Stimulated activated CD8-positive, alpha-beta memory T cell treated with anti-CD3 and anti-CD28 coated beads, Interleukin-15, amount 100 ng/mL, for 1 hour (primary cell): ENCODE measurements around the gene ST7.

Experiments
- DNase-seq: peaks from one replicate; pipeline ENCODE4 v3.0.0-alpha.2; 2020; ENCODE audit warnings: low read depth

ST7 gene

DNA sequence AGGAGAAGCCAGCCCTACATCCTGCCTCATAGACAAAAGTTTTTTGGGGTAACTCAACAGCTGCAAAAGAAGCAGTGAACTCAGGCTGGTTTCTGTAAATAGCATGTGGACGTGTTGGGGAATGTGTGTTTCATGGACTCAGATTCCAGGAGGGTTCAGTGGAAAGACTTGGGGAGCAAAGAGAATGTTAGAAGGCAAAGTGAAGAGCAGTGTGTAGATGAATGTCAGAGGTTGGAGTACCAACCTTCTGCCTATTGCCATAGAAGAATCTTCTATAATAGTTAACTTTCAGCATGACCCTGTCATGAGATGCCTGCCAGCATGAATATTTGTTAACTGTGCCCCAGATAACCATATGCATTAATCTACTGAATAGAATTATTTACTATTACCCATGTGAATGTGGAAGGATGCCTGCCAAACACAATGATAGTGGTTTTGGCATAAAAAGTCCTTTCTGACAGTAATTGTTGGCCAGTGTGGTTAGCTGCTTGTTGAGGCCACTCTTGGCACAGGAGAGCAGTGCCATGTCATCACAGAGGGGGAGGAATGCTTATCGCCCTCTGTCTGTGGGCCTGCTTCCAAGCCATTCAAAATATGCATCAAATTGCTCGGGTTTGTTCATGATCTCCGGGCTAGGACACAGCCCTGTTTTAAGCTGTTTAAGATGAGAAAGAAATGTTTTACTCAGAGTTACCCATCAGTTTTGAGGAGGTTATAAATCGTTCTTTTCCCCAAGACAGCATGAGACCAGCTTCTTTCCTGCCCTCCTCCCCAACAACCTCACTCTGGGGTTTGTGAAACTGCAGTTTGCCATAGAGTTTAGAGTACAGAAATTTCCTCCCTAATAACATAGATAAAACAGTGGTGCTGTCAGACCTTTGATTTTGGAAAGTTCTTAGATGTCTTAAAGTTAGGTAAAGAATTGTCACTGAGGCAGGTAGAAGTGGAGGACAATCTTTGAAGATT, 204.2 kb downstream of the ST7 start:
- no peak for DNase-seq

DNA sequence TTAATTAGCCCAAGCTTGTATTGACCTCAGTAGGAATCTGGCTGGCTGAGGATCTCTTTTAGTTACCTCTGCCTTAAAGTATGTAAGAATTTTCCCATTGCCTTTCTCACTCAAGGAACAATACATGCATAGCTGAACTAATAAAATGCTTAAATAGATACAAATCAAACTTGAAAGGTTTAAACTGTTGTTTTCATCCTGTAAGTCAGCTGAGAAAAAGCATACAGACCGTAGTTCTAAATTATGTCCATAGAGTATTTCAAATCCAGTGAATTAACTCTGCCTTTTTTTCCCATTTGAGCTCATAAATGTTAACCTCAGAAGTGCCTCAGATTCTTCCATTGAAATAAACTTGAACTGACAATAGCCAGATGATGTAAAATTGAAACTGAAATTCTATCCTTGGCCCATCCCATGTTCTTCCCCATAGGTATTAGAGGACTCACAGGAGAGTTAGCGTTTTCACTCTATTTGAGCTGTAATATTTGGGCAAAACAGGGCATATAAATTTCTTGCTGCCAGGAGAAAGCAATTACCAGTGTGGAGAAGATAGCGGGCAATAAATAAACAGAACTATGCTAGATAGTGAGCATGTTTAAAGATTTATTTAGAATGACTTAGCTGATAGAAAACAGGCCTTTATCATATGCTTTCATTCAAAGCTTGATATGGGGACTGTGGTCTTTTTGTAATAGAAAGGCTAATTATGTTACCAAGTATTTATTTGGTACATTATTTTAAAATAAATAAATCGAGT, 205.8 kb downstream of the ST7 start:
- no peak for DNase-seq

DNA sequence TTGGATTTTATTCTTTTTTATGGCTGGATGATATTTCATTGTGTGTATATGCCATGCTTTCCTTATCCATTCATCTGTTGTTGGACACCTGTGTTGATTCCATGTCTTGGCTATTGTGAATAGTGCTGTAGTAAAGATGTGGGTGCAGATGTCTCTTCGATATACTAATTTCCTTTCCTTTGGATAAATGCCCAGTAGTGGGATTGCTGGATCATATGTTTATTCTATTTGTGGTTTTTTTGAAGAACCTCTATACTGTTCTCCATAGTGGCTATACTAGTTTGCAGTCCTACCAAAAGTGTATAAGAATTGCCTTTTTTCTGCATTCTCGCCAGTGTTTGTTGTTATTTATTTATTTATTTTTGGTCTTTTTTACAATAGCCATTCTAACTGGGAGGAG, 209.8 kb downstream of the ST7 start:
- DNase-seq: no peak

DNA sequence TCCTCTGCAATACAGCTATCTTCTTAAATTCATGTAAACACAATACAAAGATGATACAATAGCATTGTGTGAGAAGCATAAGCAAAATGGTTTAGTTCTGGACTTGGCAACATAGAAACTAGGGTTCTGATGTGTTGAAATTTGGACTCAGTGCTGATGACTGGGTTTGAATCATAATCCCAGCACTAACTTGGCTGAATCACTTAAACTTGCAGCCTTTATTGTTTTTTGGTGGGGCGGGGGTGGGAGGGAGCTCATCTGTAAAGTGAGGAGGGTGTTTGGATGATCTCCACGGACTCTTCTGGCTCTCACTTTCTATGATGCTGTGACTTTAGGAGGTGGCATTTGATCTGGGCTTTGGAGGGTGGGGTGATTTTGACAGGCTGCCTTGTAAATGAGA, 211.3 kb downstream of the ST7 start:
- DNase-seq: no peak

DNA sequence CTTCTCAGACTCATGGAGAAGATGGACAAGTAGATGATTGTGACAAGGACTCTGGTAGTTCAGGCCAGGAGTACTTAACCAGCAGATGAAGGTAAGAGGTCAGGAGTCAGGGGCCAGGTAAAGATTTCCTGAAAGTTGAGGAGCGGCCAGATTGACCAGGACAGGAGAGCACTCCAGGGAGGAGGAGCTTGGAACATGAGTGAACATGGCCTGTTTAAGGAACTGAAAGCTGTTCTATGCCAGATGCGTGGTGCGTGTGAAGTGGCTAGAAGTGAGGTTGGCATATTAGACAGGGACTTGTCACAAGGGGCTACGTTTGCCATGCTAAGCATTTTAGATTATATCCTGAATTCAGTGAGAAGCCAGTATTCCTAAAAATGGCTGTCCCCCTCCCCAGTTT, 212.4 kb downstream of the ST7 start:
- DNase-seq: no peak

DNA sequence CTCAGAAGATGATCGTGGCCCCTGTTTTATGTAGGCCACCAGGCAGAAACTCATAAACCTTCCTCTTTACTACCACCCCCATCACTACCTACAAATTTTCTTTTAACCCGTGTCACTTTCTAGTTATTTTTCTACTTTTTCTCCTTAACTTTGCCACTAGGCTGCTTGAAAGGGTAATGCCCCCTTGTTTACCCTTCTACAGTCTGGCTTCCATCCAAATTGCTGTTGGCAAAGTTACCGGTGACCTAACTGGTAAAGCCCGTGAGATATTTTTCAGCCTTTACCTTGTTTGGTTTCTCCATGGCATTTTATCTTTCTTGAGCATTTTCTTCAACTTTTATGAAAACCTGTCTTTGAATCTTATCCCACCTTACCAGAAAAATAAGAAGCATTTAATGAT, 216.6 kb downstream of the ST7 start:
- no peak for DNase-seq

DNA sequence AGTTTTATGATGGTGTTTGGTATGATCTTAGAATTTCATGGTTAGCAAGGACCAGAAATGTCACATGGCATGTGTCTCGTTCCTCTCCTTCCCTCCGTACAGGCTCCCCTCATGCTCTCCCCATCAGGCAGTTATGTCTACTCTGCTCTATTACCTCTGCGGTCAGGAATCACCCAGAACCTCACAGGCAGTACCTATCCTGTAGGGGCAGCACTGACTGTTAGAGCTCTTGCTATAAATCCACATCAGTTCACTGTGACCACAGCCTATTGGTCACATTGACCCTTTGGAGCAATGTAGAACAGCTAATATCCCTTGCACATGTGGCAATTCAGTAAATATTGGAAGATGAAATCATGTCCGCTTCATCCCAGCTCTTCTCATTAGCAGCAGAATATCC, 217.8 kb downstream of the ST7 start:
- no peak for DNase-seq

DNA sequence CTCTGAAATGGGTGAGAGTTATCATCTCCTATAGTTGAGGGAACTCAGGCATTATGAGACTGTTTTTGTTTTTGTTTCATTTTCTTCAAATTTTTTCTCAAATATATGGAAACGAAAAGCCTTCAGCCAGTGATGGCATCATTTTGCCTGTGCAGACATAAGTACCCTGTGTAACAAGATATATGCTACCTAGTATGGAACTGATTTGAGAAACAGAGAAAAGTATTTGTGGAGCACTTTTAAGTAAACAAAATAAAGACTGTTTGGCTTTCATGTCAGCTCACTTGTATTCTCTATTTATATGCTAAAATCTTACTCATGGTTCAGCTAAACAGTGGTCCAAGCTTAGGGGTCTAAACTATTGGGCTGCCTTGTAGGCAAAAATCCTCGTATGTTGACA, 219.0 kb downstream of the ST7 start:
- no peak for DNase-seq

DNA sequence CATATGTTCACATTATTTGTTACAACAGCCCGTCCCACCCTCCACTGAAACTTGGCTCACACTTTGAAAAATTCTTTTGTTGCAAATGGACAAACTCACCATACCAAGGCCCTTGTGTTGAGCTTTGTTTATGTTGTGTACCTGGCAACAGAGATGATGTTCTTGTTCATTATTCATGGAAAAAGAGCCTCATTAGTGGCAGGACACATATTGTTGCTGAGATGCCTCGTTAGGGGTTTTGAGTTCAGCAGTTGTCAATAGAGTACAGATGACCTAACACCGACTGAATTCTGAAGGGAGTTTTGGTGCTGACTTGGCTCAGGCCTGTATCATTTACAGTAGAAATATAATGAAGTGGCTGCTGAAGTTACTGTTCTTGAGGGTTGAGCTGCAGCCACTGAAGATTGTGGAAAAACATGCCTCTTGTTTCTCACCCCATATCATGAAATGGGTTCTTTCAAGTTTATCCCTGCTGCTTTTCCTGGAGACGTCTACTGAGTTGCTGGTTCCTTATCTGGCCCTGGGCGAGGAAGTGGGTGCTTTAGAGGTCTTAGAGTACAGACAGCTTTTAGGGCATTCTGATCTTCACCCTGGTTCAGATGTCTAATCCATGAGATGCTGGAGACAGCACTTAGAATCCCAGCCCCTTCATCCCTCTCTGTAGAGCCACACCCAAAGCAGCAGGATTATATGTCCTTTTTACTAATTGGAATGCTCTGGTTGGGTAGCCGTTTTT, 219.9 kb downstream of the ST7 start:
- DNase-seq: no peak

DNA sequence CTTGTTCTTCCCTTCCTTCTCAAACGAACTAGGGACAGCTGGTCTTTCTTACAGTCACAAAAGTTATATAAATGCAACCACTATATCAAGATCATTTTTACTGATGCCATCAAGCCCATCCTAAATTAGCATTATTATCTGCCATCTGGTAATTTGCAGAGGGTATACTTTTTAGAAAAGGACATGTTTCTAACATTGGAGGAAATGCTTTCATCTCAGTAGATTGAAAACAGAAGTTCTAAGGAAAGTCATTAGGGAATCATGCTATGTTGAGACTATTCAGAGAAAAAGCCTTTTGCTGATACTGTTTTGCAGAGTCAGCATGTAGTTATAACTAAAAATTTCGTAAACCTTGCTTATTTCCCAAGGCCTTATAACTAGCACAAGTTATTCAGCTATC, 222.9 kb downstream of the ST7 start:
- DNase-seq: no peak

DNA sequence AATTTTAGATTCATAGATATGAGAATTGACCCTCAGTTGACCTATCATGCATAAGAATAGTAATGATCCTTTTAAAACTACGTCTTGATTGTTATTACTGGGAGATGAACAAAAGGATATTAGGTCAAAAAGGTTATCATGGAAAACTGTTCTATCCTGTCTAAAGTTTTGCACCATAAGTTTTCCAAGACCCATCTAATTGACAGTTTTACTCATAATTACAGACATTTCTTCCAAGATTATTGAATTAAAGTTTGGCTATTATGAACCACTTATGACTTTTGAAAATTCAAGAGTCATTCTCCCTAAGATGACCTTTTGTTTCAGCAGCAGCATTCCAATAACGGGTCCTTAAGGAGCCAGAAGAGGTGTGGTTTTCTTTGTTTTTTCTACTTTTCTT, 225.3 kb downstream of the ST7 start:
- DNase-seq: no peak

DNA sequence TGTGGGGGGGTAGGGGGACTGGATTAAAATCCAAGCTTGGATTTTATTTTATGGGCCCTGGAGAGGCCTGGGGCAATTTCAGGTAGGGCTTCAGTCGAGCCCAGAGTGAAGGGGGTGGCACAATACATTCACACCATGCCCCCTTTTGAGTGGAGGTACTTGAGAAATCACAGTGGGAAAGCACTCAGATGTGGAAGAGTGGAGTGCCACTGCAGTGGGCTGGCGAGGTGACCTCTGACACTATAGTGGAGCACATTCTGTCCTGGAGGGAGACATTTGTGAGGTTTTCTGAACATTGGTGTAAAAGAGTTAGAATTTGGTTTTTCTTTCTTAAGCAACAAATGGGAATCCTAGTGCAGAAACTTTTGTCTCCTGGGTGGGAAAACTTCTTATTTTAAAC, 226.4 kb downstream of the ST7 start:
- DNase-seq: no peak

DNA sequence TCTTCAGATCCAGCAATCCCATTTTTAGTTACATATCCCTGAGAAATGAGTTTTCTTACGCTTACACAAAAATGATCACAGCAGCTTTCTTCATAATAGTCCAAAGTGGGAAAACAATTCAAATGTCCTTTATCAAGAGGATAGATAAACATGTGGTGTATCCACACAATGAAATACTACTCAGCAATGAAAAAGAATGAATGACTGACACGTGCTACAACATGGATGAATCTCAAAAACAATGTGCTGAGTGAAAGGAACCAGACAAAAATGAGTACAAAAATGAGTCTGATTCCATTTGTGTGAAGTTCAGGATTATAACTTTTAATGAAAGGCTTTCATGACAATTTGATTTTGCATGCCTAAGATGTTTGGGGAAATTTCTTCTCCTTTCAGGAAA, 230.4 kb downstream of the ST7 start:
- DNase-seq: no peak

DNA sequence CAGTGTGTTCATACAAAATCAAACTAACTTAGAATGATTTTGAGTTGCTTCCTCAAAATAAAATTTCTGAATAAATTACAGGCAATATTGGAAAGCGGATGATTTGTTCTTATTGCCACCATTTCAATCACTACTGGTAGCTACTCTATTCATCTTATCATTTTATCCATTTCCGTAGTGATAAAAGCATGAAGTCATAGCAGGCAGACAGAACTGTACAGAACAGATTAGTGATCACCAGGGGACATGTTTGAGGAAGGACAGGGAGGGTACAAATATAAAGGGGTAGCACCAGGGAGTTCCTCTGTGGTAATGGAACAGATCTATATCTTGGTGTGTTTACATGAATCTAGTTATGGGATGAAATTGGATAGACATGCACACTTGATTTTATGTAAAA, 231.1 kb downstream of the ST7 start:
- no peak for DNase-seq

DNA sequence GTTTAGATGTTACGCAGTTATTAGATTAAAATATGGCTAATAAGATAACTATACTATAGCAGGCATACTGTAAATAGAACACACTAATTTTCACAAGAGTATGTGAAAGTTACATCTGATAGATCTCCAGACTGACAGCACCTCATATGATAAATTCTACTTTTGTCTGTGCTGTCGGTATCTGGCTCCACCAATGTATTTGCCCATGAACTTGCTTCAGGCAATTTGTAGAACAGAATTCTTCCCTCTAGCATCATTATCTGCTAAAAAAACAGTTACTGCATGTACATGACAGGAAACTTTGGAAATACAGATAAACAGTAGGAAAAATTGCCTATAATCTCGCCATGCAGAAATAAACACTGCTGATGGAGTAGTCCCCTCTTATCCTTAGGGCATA, 231.8 kb downstream of the ST7 start:
- DNase-seq: no peak

DNA sequence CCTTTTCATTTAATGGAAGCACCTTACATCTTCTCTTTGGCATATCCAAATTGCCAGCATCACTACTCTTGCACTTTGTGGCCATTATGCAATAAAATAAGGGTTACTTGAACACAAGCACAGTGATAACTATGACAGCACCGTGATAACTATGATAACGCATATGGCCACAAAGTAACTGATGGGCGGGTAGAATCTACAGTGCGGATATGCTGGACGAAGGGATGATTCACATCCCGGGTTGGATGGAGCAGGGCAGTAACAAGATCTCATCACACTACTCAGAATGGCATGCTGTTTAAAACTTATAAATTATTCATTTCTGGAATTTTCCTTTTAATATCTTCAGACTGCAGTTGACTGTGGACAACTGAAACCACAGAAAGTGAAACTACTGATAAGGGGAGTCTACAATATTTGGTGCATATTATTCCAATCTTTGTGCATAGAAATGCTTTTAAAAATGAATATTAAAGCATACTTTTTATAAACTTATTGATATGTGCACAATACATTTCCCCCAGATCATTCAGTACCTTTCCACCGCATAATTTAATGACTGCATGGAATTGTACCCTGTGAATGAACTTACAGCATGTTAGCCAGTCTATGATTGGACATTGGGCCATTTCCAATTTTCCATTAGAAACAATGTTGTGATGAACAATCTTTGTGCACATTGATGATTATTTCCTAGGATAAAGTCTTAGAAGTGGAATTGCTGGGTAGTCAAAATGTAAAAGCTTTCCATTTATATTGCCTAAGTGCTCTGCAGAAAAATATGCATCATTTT, 233.1 kb downstream of the ST7 start:
- DNase-seq: no peak

DNA sequence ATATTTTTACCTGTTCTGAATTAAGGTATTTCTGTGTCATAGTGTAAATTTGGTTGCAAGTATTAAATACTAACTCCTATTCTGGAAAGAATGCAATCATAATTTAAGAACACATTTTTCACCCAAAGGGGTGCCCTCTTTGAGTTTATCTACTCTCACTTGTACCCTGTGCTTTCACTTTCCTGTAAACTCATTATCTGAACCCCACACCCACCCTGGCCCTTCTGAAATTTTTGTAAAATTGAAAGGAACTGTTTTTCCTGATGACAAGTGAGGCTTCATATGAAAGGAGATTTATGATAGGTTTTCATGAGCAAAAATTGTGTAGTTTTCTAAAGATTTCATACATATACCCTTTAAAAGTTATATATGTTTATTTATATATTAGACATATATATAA, 235.1 kb downstream of the ST7 start:
- DNase-seq: no peak

DNA sequence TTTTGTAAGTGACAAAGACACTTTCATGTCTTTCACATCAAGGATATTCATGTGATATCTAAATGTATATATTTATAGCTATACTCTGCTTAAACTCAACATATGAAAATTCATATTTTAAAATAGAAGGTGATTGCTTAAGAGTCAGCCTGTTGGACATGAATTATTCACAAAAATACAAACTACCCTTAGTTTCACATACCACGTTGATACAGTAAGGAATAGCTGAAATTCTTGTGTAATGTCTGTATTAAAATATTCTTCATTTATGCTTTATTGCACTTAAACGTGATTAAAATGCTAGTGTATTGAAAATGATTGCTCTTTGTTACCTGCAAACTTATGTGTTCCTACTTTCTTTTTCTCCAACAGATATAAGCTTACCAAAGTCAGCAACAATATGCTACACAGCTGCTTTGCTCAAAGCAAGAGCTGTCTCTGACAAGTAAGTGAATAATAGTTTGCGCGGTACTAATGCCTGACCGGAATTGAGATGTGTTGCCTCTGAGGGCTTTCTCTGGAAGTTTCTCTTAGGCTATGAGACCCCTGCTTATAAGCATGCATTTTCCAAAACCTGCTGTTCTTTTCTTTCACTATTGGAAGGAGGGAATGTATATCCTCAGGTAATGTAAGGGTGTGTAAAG, 235.8 kb downstream of the ST7 start:
- DNase-seq: no peak

DNA sequence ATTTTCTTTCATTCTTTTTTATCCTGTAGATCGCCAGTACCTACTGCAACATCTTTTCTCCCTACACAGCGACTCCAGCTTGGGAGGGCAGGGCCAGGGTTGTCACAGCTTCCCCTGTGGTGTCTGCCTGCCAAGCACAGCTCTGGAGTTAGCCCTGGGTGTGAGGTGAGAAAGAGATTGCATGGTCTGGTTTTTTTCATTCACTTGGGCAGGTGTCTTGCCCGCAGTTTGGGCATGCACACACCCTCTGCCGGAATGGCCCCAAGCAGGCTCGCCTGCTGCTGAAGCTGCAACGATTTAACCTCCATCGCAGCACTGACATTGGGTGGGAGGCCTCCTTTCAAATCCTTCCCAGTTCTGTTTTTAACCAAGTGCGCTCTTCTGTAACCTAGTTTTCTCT, 236.8 kb downstream of the ST7 start:
- DNase-seq: no peak

DNA sequence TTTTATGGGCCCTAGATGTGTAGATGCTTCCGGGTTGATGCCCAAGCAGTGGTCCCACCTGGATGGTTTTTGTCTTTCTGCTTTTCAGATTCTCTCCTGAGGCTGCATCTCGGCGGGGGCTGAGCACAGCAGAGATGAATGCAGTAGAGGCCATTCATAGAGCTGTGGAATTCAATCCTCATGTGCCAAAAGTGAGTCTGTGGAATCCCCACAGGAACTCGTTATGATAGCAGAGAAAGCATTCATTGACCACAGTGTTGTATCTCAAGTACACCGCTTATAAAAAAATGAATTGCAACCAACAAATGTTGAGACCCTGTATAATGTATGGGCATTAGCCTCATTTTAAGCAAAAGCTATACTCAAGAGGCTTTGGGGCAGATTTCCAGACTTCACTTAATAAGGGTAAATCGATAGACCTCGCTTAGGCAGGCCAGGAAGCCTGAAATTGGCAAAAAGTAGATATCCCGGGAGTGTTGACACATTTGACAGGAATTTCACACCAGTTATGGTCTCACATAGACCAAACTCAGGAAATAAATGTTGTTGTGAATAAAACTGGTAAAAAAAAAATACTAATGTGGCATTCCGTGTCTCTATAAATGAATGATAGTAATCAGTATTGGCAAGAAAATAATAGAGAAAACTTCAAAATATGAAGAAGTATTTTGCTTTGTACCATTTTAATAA, 237.6 kb downstream of the ST7 start:
- no peak for DNase-seq

DNA sequence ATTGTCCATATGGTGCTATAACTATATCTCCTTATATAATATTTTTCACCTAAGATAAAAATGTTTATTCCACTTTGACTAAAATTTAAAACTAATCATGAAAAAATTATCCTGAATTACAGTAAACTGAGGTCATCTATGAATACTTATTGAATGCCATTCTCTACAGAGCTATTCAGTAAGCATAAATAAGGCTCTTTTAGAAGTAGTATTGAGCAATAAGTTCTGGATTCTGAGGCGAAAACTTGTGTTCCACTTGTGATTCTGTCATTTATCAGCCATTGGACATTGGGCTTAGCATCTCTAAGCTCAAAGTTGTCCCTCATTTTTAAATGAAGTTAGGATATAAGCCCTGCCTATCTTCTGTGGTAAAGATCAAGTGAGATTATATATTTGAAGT, 238.8 kb downstream of the ST7 start:
- no peak for DNase-seq
